PFSK-1 (cell line): Measurements from ENCODE around the gene PANX1.

Experiments
- FOXP2 ChIP-seq: optimal IDR thresholded peaks from 2 replicates; pipeline ENCODE3; 2011; ENCODE audit warnings: borderline replicate concordance, control low read depth, inconsistent platforms; ENCODE audit not compliant: insufficient read depth; ENCODE audit errors: extremely low read length, extremely low read depth
- POLR2AphosphoS5 ChIP-seq: IDR thresholded peaks from 2 replicates; pipeline ENCODE4 v1.6.1; 2012; ENCODE audit warnings: low read depth, mild to moderate bottlenecking, control low read depth, low read length, moderate library complexity
- SIN3A ChIP-seq: IDR thresholded peaks from 2 replicates; pipeline ENCODE4 v1.6.1; 2012; ENCODE audit warnings: mild to moderate bottlenecking, low read length, moderate library complexity, borderline replicate concordance; ENCODE audit not compliant: insufficient read depth
- TAF1 ChIP-seq: IDR thresholded peaks from 2 replicates; pipeline ENCODE4 v1.6.1; 2012; ENCODE audit warnings: low read length, control low read depth, borderline replicate concordance; ENCODE audit not compliant: insufficient read depth
- TF ChIP-seq, protein P1 (sequence below), 2 experiments: IDR thresholded peaks; 2 replicates each; pipeline versions ENCODE4 v1.6.1 to v1.8.0; 2011 to 2012; ENCODE audit warnings: low read depth in 2 of 2, low read length in 2 of 2, control low read depth in 1 of 2, inconsistent platforms in 1 of 2, mild to moderate bottlenecking in 1 of 2, moderate library complexity in 1 of 2; ENCODE audit not compliant: insufficient read depth in 1 of 2

Gene PANX1

DNA sequence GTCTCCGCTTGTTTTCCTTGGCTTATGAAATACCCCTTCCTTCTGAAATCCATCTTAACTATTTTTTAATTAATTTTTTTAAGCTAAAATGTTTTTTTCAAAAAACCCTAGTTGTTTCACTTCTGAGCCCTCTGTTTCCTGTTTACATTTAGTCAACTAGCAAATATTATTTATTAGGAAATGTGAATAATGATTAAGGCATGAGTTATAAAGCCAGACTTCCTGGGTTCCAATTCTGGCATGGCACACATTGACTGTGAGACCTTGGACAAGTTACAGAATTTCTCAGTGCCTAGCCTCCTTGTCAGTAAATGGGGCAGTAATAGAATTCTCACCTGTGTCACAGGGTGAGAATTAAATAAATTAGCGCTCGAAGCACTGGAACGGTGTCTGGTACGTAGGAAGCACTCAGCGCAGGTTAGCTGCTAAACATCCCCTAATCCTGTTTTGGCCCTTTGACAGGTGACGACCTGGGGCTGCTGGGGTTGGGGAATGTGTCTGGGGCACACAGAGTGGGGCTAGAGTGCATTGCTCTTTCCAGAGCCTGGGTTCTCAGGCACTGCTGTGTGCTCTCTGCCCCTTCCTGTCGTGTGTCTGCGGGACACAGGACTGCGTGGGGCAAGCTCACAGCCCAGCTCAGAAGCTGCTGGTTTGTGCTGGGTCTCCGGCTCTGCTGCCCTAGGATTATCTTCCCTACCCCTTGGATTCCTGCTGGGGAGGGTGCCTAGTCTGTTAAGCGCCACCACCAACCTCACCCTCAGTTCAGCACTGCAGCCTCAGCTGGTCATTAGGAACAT lies 13.1 kb downstream of the PANX1 start:
- TF ChIP-seq SIN3A (no peak), FOXP2 (no peak), TAF1 (no peak), POLR2AphosphoS5 (no peak)
- TF ChIP-seq, protein P1, sequence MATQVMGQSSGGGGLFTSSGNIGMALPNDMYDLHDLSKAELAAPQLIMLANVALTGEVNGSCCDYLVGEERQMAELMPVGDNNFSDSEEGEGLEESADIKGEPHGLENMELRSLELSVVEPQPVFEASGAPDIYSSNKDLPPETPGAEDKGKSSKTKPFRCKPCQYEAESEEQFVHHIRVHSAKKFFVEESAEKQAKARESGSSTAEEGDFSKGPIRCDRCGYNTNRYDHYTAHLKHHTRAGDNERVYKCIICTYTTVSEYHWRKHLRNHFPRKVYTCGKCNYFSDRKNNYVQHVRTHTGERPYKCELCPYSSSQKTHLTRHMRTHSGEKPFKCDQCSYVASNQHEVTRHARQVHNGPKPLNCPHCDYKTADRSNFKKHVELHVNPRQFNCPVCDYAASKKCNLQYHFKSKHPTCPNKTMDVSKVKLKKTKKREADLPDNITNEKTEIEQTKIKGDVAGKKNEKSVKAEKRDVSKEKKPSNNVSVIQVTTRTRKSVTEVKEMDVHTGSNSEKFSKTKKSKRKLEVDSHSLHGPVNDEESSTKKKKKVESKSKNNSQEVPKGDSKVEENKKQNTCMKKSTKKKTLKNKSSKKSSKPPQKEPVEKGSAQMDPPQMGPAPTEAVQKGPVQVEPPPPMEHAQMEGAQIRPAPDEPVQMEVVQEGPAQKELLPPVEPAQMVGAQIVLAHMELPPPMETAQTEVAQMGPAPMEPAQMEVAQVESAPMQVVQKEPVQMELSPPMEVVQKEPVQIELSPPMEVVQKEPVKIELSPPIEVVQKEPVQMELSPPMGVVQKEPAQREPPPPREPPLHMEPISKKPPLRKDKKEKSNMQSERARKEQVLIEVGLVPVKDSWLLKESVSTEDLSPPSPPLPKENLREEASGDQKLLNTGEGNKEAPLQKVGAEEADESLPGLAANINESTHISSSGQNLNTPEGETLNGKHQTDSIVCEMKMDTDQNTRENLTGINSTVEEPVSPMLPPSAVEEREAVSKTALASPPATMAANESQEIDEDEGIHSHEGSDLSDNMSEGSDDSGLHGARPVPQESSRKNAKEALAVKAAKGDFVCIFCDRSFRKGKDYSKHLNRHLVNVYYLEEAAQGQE (IDR thresholded peaks at IDR 0.05; ENCODE audit: insufficient read depth in 1 of 2, low read depth in 2 of 2, low read length in 2 of 2), result no peak

DNA sequence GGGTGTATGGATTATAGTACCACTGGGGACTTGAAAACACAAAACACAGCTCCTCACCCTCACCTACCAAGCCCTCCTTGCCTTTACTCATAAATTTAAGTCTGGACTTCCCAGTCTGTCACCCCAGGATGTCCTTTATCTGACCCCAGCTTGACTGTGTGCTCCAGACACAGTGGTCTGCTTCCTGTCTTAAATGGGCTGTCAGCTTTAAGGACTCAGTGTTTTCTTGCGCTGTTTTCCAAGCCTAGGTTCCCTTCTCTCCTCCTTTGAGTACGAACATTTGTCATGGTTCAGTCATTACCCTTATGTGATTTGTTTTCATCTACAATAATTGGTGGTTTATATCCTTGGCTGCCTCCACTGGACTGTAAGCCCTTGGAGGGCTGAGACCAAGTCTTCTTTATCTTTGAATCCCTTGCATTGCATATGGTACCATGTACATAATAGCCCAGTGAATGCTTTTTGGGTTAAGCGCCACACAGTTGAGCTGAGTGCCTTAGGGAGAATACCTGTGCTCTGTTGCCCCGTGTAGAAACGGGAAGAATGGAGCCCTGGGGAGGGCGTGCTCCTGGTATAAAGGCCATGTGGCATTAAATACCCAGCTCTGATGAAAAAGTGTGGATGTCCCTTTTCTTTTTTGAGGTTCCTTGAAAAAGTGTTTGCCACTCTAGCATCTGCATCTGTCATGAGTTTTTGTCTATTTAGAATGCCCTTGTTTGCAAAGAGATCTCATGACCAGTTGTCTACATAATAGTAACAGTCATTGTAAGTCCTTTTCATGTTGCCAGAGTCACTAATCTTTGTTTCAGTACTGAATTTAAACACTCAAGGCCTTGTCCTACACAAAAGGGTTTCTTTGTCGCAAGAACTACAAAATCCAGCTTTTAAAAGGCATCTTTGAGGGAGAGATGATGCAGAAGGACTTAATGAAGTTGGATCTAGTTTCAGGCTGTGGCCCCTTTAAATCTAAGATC lies 14.0 kb downstream of the PANX1 start:
- TF ChIP-seq POLR2AphosphoS5 (no peak), SIN3A (no peak), FOXP2 (no peak), TAF1 (no peak)
- TF ChIP-seq, protein P1 (IDR thresholded peaks at IDR 0.05; ENCODE audit: insufficient read depth in 1 of 2, low read depth in 2 of 2, low read length in 2 of 2), result no peak

DNA sequence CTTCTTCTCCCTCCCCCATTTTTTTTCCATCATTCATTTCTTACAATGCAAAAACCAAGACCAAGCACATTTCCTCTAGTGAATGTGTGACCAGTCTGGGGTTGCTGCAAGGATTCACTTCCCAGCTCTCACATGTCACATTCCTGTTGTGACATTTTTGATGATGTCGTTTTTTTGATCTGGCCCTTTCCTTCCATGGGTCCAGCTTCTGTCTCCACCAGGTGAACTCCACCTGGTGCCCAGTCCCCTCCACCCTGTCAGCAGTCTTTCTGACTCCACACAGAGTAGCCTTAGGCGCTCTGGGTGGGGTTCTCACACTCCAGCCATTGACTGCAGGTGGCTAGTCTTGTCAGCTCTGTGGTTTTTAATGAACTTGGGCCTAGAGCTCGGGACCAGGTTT lies 15.6 kb downstream of the PANX1 start:
- TF ChIP-seq POLR2AphosphoS5 (no peak), TAF1 (no peak), FOXP2 (no peak), SIN3A (no peak)
- TF ChIP-seq, protein P1 (IDR thresholded peaks at IDR 0.05; ENCODE audit: insufficient read depth in 1 of 2, low read depth in 2 of 2, low read length in 2 of 2), result no peak

DNA sequence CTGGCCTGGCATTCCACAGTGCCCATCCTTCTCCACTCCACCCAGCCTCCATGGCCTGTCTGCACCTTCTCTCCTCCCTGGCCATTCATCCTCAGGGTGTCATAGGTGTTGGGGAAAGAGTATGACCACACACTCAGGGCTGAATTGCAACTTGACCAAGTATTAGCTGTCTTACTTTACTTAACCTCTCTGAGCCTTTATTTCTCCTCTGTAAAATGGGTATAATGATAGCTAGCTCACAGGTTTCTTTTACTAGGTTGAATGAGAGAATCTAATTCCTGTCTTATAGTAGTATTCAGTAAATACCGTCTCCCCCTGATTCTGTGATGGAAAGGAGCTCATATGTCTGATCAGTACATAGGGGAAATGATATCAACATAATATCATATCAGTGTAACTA lies 16.0 kb downstream of the PANX1 start:
- TF ChIP-seq FOXP2, result no peak

DNA sequence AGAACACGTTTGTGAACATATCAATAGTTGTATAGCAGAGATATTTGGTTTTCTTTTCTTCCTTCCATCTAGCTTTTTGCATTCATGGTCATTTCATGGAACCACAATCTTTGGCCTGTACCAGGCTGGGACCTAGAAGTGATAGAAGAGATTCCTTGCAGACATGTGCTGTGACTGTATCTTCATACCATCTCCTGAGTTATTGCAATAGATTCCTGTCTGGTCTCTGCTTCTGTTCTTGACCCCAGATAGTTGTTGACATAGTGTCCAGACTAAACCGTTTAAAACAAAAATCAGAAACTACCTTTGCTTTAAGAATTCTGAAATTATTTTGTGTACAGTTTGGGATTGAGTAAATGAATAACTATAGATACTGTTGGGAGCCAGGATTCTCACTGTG lies 16.8 kb downstream of the PANX1 start:
- no peak for TF ChIP-seq SIN3A
- TF ChIP-seq TAF1, result no peak
- TF ChIP-seq, protein P1 (IDR thresholded peaks at IDR 0.05; ENCODE audit: insufficient read depth in 1 of 2, low read depth in 2 of 2, low read length in 2 of 2), result no peak
- TF ChIP-seq FOXP2, result no peak
- no peak for TF ChIP-seq POLR2AphosphoS5
